GM21529 (cell line): ENCODE measurements around the gene RHOBTB1.

Experiments
- ATAC-seq: cut with Tn5 transposase; IDR thresholded peaks from one replicate; pipeline ENCODE4 v1.9.1; 2021; ENCODE audit not compliant: unreplicated experiment

The RHOBTB1 gene

DNA sequence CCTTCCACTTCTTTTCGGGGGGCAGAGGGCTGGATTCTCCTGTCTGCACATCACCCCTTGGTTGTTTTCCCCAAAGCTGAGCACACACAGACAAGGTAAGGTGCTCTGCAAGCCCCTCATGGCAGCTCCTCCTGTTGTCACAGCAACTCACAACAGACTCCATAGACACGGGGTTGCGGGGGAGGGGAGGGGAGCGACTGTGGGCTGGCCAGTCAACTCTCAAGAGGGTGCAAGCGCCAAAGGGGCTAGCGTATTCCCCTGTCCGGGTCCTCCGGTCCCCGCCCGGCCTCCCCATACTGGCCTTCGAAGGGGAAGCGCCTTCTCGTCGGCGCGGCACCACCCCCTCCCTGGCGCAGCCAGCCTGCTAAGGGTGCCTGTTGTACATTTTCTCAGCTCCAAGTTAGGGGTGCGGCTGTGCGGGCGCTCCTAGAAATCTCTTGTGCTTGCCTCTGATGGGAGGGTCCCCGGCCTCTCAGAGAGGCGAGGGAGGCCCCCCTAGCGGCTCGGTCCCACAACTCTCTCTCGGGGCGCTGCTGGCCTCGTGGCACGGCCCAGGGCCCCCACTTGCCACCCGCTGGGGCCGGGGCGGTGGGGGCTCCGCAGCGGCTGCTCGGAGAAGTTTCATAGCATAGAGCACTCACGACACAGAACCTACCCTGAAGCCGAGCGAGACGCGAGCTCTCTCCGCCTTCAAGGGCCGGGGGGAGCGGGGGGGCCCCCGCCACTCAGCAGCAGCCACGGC lies 498 bp downstream of the RHOBTB1 start:
- peak; percentile 34 for ATAC-seq

DNA sequence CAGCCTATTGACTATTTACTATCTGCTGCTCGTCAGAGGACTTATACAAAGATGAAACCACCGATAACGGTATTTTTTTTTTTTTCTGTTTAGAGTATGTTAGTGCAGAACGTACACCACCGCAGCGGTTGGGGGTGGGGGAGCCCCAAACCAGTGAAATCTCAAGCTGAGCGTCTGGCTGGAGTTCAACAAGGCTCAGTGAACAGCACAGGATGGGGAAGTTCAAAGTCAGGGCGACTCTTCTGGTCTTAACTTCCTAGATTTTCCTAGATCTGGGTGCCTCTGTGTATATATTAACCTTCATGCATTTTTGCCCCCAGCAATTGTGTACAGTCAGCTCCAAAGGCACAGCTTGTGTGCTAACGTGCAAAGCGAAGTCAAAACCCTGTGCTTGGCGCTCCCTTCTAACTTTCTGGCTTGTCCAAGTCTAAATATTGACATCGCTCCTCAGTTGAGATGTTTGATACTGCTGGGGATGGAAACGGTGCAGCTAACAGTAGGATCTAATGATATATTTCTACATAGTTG lies 1.1 kb downstream of the RHOBTB1 start:
- peak; percentile 60 for ATAC-seq

DNA sequence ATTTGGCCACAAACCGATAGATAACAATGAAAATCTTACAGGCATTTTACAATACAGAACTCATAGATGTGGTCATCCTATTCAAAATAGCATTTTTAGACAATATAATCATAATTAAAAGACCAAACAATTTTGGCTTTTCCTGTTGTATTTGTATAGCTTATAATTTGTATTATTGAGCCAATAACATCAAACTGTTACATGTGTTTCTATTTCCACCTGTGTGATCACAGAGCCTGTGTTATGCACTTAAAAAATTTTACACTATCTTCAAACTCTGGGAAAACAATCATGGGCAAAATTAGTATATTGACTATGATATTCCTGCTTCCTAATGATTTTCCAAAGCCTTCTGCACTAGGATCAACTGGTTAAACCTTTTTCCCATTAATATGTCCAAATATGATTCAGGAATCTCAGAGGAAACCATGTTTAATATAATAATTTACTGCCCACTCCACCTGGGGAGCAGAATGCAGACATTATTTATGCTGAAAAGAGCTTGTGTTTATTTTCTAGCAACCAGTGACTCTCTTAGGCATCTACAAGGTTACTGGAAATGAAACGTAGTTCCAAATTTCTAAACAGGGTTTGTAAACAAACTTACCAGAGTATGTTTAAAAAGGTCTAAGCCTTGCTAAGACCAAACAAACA lies 1.7 kb downstream of the RHOBTB1 start:
- no peak for ATAC-seq

DNA sequence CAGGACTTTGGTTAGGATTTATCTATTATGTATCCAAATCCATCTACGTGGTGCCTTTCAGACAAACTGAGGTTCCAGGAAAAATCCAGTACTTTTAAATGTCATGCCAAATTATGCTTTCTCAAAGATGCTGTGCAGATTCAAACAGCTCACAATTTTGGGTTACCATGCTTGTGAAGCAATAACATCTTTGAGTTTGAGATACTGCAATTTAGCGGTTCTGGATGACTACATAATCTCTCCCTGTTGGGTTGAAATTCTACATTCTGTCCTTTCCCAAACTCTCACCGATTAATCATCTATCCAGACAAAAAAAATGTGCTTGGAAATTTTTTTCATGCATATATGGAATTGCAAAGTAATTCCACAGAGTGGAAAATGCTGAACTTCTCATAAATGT lies 3.5 kb downstream of the RHOBTB1 start:
- ATAC-seq = no peak

- no peak for ATAC-seq
Observed at GRCh38 chr10:60937784-60938654, 6.0 kb downstream of the RHOBTB1 start.

- ATAC-seq = no peak
Observed at GRCh38 chr10:60937022-60937421, 7.0 kb downstream of the RHOBTB1 start.

DNA sequence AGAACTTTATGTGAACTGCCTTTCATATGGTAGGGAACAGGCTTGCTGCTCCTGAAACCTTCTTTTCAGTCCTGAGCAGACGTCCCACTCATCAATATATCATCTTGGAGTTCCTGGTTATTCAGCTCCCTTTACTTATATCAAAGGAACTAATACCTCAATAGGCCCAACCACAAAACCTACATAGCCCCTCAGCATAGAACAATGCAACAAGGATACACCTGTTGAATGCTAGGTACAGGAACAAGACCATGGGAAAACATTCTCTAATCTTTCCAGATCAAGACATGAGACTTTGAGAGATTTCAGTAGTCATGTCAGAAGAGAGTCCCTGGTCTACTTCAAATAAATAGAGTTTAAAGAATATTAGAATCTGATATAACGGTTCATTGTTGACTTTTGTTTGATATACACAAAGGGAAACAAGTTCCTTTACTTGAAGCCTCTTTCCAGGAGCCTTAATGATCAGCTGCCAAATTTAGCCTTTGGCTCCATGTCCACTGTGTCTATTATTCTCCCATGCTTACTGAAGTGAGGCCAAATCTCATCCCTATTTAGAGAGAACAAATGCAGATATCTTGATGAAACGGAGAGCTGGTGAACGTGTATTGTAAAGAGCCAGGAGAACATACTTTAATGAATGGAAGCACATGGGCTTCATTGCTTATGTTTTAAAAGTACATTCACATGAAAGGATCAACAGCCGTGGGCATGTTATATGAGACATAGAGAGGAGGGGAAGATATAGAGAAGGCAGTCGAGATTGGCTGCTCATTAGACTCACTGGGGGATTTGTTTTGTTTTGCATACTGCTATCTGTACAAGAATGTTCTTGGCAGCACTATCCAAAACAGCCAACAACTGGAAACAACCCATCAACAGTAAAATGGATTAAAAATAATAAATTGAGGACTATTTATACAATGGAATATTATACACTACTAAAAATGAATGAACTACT lies 9.5 kb downstream of the RHOBTB1 start:
- no peak for ATAC-seq

- no peak for ATAC-seq
Observed at GRCh38 chr10:60932756-60933155, 11.2 kb downstream of the RHOBTB1 start.

DNA sequence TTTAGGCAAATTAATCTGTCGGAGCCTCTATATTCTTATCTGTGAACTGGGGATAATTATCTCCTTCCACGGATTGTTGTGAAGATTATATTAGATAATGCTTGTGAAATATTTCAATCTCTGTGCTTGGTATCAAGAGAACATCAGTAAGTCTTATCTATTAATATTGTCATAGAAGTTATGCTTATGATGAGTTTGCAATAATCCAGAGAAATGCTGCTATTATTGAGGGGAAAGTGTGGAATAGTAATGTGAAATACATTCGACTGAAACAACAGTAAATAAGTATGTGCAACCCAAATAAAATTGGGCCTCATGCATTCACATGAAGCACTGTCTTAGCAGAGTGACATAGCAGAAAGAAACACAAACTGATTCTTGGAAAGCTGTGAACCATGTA lies 13.7 kb downstream of the RHOBTB1 start:
- ATAC-seq = no peak

DNA sequence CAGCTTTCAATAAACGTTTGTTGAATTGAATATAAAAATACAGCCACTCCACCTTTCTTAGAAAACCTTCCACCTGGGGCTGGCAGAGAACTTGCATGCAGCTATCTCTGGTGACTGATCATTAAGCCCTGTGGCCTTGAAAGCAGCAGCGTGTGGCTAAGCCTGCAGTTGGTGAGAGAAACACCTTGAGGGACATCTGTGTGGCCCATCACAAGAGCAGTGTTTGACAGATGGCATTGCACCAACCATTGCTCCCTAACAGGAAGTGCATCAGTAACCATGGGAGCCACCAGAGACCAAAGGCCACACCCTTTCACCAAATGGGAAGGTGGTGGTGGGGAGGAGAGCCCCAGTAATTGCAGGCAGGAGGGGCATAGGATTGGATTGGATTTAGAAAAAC lies 22.4 kb downstream of the RHOBTB1 start:
- no peak for ATAC-seq

DNA sequence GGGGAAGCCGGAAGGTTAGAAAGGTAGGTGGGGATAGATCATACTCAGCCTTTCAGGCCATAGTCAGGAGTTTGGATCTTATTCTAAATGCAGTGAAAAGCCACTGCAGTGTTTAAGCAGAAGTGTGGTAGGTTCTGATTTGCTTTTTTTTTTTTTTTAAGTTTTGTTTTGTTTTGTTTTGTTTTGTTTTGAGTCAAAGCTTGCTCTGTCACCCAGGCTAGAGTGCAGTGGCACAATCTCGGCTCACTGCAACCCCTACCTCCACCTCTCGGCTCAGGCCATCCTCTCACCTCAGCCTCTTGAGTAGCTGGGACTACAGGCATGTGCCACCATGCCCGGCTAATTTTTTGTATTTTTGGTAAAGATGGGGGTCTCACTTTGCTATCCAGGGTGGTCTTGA lies 23.5 kb downstream of the RHOBTB1 start:
- no peak for ATAC-seq

DNA sequence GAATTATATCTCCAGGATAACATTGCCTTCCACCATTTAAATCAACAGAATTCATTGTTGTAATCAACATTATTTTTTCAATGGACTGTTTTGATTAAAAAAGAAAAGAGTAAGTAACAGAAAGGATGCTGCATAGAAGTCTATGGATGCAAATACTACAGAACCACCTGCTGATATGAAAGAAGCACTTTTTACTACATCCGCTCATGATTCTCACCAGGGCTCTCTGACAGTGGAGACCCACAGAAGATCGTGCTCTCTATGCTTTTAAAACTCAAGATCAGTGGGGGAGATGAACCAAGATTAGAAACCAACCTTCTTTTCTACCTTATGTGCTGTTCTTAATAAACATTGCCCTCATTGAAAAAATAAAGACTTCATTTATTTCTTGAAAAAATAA lies 24.4 kb downstream of the RHOBTB1 start:
- no peak for ATAC-seq

DNA sequence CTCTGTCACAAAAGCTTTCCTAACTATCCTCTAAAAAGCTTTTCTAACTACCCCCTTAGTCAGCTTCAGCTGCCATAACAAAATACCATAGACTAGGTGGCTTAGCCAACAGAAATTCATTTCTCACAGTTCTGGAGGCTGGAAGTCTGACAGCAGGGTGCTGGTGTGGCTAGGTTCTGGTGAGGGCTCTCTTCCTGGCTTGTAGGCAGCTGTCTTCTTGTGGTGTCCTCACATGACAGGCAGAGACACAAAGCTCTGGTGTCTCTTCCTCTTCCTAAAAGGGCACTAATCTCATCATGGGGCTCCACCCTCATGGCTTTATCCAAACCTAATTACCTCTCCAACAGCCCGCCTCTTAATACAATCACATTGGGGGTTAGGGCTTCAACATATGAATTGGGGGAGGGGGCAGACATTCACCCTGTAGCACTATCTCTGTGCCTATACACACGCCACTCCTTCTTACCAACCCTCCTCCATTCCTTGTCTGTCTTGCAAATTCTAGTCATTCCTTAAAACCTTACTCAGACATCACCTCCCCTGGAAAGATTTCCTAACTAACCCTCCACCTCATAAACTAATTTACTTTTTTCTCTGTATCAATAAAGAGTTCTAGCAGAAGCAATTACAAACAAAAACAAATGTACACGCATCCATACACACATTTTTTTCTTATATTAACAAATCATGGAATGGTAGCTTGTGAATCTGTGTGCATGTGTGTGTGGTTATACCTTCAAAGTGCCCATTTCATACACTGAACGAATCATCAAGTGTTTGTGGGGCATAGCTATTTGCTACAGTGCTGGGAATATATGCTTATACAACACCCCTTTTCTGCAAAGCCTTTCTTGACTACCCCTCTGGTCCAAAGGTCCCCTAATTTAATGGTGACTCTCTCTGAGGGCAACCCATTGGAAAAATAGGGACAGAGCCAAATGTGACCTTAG lies 26.4 kb downstream of the RHOBTB1 start:
- ATAC-seq = no peak

DNA sequence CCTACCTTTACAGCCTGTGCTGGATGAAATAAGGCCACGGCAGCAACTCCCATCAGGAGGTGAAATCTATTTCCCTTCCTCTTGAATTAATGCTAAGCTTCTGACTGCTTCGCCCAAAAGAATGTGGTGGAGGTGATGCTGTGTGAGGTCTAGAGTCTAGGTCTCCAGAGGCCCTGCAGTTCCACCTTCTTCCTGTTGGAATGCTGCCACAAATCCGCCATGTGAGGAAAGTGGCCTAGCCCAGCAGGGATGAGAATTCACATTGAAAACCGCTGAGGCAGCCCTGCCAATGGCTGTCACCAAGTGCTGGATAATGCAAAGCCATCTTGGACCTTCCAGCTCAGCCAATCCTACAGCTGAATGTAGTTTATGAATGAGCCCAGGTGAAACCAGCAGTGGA lies 28.0 kb downstream of the RHOBTB1 start:
- ATAC-seq = no peak

DNA sequence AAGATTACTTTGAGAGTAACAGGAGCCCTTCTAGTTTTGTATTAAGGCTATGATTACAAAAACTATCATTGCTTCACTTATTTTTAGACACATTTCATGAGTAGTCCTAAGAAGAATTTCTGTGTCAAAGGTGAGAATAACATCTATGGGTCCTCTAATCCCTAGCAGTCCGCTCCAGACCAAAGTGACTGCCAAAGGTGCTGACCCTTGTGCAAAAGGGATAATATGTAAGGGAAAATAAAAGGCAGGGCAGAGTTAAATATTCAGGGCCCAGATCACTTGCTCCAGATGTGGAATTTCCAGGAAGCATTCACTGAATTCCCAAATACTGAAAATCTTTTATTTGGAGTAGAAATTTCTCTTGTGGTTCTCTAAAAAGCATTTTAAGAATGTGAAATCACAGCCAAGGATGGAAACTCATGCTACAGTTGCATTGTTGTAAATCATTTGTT lies 29.3 kb downstream of the RHOBTB1 start:
- no peak for ATAC-seq

DNA sequence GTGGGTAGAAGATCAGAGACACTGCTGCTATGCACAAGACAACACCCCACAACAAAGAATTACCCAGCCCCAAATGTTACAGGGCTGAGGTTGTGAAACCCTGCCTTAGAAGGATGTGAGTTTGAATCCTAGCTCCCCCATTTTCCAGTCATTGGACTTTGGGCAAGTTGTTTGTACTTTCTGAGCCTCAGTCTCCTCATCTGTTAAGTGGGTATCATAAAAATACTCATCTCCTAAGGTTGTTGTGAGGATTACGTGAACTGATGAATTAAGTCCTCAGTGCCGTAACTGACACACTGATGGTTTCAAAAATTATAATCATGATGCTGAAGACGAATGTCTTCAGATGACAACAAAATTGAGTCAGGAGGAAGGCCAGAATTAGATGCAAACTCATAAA lies 30.3 kb downstream of the RHOBTB1 start:
- ATAC-seq = no peak

- ATAC-seq = no peak
Observed at GRCh38 chr10:60913071-60913470, 30.9 kb downstream of the RHOBTB1 start.

DNA sequence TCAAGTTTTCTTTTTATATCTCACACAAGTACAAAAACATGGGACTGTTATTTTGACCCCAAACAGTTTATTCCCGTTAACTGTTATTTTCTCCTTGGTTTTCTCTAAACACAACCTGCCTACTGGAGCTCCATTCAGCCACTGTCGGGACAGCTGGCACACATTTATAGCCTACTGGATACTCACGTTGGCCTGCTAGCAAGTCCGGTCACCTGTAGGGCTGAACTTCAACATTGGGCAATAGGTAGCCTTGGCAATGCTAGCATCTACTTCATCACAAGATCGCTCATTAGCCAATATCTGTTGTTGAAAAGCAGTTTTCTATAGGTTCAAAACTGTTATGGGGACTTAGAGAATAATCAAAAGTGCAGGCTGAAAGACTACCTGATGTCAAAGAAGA lies 32.3 kb downstream of the RHOBTB1 start:
- ATAC-seq = no peak

DNA sequence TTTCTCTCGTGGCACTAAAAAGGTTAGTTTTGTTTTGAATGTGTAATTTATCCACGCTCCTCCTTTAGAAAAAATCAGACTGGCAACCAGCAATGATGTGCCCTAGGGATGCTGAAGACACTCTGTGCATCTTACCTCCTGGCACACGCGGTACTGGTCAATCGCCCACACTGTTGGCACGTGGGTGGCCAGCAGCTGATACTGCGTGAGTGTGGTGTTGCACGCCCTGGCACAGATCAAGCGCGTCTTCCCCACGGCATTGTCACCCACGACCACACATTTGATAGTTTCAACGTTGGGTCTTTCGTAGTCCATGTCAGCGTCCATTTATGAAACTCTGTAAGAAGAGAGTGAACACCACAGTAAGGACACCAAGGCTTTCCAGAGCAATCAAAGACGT lies 32.8 kb downstream of the RHOBTB1 start:
- no peak for ATAC-seq
